Cardiac fibroblast (primary cell): ENCODE measurements around the gene ELP2.
"Not testable (repeated sequence)": the region's sequence is repeated elsewhere in the genome, so short reads cannot be mapped to it uniquely, and the experiment has no call there.

Experiments
- DNase-seq, 2 donors: peaks; one replicate each; pipeline versions ENCODE4 v3.0.0 to v3.0.0-alpha.2; 2010; ENCODE audit warnings: low read depth in 2 of 2
- H3K4me3 ChIP-seq, 2 donors: replicated peaks in 1 of 2; 1 replicate in 1 of 2; 2 replicates in 1 of 2; pipeline ENCODE4 v1.5.1; 2011; ENCODE audit warnings: low read depth in 2 of 2, low read length in 2 of 2, mild to moderate bottlenecking in 2 of 2, moderate library complexity in 1 of 2
- TF ChIP-seq, protein P1 (sequence below): IDR thresholded peaks from one replicate; pipeline ENCODE4 v1.5.1; 2011; ENCODE audit warnings: low read depth, mild to moderate bottlenecking, low read length, inconsistent platforms

ELP2 gene

DNA sequence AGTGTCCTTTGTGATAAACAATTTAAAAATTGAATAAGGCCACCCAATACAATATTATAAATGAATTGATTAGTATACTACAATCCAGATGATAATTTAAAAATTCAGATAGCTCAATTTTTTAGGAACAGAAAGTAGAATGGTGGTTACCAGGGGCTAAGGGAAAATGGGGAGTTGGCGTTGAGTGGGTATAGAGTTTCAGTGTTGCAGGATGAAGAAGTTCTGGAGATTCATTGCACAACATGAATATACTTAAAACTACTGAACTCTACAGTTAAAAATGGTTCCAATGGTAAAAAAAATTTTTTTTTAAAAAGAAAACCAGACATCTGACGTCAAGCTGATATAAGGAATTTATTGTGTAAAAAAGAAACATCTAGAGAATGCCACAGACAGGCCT, 21.5 kb upstream of the ELP2 start:
- TF ChIP-seq, protein P1, sequence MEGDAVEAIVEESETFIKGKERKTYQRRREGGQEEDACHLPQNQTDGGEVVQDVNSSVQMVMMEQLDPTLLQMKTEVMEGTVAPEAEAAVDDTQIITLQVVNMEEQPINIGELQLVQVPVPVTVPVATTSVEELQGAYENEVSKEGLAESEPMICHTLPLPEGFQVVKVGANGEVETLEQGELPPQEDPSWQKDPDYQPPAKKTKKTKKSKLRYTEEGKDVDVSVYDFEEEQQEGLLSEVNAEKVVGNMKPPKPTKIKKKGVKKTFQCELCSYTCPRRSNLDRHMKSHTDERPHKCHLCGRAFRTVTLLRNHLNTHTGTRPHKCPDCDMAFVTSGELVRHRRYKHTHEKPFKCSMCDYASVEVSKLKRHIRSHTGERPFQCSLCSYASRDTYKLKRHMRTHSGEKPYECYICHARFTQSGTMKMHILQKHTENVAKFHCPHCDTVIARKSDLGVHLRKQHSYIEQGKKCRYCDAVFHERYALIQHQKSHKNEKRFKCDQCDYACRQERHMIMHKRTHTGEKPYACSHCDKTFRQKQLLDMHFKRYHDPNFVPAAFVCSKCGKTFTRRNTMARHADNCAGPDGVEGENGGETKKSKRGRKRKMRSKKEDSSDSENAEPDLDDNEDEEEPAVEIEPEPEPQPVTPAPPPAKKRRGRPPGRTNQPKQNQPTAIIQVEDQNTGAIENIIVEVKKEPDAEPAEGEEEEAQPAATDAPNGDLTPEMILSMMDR: no peak
- no peak for DNase-seq
- no peak overlapping the region for H3K4me3 ChIP-seq

DNA sequence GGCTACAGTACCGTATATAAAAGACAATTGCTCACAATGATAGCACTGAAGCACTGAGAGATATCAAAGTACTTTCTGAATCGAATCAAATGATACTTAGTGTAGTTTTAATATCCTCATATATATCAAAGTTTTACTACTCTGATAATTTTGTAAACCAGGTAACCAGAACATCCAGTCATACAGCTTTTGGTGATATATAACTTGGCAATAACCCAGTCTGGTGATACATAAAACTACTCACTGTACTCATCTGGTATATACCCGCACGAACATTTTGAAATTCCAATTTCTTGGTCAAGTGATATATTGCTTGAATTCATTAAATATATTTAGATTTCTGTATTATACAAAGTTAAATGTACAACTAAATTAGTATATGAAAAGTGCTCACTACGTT, 21.1 kb upstream of the ELP2 start:
- no peak overlapping the region for H3K4me3 ChIP-seq
- TF ChIP-seq, protein P1: no peak
- no peak for DNase-seq

DNA sequence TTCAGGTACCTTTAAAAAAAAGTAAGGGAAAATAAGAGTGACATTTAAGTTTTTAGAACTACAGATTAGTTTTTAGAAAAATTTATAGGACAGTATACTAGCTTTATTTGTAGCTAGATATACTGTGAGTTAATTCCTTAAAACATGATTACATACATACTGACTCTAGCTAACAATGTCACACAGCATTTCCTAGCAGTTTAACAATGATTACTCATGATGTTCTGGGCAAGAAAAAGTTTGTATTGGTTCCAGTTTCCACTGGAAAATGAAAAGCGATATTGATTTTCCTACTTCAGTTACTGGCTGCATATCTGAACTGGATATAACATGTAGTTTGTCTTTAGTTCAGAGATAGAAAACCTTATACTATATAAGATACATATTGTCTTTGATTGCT, 20.0 kb upstream of the ELP2 start:
- TF ChIP-seq, protein P1: no peak
- DNase-seq: no peak
- no peak overlapping the region for H3K4me3 ChIP-seq

DNA sequence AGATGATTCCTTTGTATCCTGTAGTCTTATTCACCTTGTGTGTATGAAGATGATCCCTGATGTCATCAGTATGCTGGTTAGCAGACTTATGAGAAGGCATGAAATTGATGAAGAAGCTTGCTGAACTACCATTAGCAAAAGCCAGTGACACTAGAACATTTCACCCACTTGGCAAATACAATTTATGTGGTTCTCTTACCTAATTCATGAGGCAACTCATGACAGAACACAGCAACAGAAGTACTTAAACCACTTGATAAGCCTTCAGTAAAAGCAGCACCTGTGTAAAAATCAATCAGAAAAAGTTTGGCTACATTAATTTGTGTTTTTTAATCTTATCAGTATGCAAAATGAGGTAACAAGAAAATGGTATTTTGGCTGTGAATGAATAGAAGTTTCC, 17.4 kb upstream of the ELP2 start:
- TF ChIP-seq, protein P1: no peak
- no peak for DNase-seq
- H3K4me3 ChIP-seq: no peak overlapping the region

DNA sequence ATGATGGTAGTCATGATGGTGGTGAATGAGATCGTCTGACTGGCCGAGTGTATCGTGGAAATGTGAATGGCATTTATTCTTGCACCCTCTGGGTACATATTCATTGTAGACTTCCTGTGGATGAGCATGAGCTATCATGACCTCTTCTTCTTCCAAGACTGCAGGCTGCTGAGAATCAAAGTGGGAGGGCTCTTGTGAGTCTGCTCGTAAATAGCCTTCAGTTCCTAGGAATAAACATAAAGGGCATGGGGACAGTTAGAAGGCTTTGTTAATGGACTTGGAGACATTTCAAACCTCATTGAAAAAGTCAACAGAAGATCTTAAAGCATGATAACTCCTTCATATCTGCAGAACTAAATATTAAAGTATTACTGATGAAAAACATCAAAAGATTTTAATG, 15.4 kb upstream of the ELP2 start:
- TF ChIP-seq, protein P1: no peak
- no peak overlapping the region for H3K4me3 ChIP-seq
- no peak for DNase-seq

DNA sequence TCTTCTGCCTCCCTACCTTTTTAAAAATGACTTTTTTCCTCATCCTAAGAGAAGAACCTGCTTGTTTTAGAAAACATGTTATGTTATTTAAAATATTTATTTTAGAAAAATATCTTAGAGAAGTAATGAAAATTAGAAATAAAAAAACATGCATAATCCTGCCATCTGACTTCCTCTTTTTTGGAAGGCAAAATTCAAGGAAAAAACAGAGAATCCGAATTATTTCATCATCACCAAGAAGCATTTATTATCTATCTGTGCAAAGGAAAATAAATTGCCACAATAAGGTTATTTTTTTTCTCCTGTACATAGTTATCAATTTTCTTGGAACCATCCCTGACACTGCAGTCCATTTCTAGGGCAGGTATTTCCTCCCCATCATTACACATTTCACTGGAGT, 15.0 kb upstream of the ELP2 start:
- no peak for DNase-seq
- H3K4me3 ChIP-seq: no peak overlapping the region
- TF ChIP-seq, protein P1: no peak

DNA sequence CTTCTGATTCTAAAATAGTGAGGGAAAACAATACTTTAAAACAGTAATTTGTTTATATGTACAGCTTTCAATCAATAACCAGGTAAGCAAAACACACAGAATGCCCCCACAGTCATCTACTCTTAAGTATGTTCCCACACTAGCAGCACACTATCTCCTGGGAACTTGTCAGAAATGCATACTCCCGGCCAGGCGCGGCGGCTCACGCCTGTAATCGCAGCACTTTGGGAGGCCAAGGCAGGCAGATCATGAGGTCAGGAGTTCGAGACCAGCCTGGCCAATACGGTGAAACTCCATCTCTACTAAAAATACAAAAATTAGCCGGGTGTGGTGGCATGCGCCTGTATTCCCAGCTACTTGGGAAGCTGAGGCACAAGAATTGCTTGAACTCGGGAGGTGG, 12.9 kb upstream of the ELP2 start:
- not testable (repeated sequence) for DNase-seq

DNA sequence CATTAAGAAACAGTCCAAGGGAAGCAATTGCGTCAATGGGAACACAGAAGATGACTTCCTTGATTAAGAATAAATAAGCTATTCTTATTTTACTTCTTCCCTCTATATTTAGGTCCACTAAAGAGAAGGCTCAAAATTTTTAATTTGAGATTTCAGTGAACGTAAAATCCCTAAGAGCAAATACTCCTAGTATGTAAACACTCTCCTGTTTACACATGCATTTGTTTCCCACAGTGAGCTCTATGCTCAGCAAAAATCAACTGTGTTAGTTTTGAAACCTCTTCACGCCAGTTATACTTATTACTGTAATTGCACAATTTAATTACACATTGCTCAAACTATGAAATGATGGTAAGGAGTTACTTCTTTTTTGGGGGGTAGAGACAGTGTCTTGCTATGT, 9.4 kb upstream of the ELP2 start:
- TF ChIP-seq, protein P1: no peak
- no peak overlapping the region for H3K4me3 ChIP-seq
- no peak for DNase-seq

More for the DNA sequence above, 12.9 kb upstream of the ELP2 start:
- H3K4me3 ChIP-seq: not testable (repeated sequence)
